SK-N-SH treated with all-trans-retinoic acid at 6 μM for 48 hours (cell line): ENCODE results near the gene MID2.

Source experiments
- ATAC-seq: fragments of 200-7000 bp; cut with Tn5 transposase; 3 replicates; pipeline ENCODE4 v1.9.1; 2020; ENCODE audit warnings: mild to moderate bottlenecking, moderate library complexity
- BACH2 ChIP-seq: fragments of 250-450 bp; sonication (Bioruptor Pico); IDR thresholded peaks from 2 replicates; pipeline ENCODE4 v1.9.0; 2021; ENCODE audit warnings: mild to moderate bottlenecking, borderline replicate concordance
- CSRNP3 ChIP-seq: fragments of 250-450 bp; sonication (Bioruptor Pico); IDR thresholded peaks from 2 replicates; pipeline ENCODE4 v1.5.1; 2021; ENCODE audit warnings: mild to moderate bottlenecking, moderate library complexity
- ESRRG ChIP-seq: fragments of 250-450 bp; sonication (Bioruptor Pico); IDR thresholded peaks from 2 replicates; pipeline ENCODE4 v1.6.1; 2021; ENCODE audit warnings: mild to moderate bottlenecking
- GLIS3 ChIP-seq: fragments of 250-450 bp; sonication (Bioruptor Pico); IDR thresholded peaks from 2 replicates; pipeline ENCODE4 v1.5.0; 2020; ENCODE audit warnings: mild to moderate bottlenecking, moderate library complexity
- ISL1 ChIP-seq: fragments of 250-450 bp; sonication (Bioruptor Pico); IDR thresholded peaks from 2 replicates; pipeline ENCODE4 v2.1.2; 2022; ENCODE audit warnings: mild to moderate bottlenecking, moderate library complexity
- OSR1 ChIP-seq: fragments of 250-450 bp; sonication (Bioruptor Pico); IDR thresholded peaks from 2 replicates; pipeline ENCODE4 v1.8.0; 2022; ENCODE audit warnings: moderate library complexity, mild to moderate bottlenecking, inconsistent platforms
- PATZ1 ChIP-seq: fragments of 250-450 bp; sonication (Bioruptor Pico); IDR thresholded peaks from 2 replicates; pipeline ENCODE4 v1.8.0; 2020; ENCODE audit warnings: mild to moderate bottlenecking, moderate library complexity, borderline replicate concordance
- RARB ChIP-seq: fragments of 250-450 bp; sonication (Bioruptor Pico); IDR thresholded peaks from 2 replicates; pipeline ENCODE4 v1.8.0; 2021; ENCODE audit warnings: mild to moderate bottlenecking, moderate library complexity
- SNAI2 ChIP-seq: fragments of 250-450 bp; sonication (Bioruptor Pico); IDR thresholded peaks from 2 replicates; pipeline ENCODE4 v1.5.0; 2020; ENCODE audit warnings: mild to moderate bottlenecking, moderate library complexity
- TCF4 ChIP-seq: fragments of 250-450 bp; sonication (Bioruptor Pico); IDR thresholded peaks from 2 replicates; pipeline ENCODE4 v1.8.0; 2021; ENCODE audit warnings: mild to moderate bottlenecking, moderate library complexity, borderline replicate concordance
- TOX ChIP-seq: fragments of 250-450 bp; sonication (Bioruptor Pico); IDR thresholded peaks from 2 replicates; pipeline ENCODE4 v1.8.0; 2021; ENCODE audit warnings: mild to moderate bottlenecking, moderate library complexity, borderline replicate concordance
- ZC3H10 ChIP-seq: fragments of 250-450 bp; sonication (Bioruptor Pico); IDR thresholded peaks from 2 replicates; pipeline ENCODE4 v1.5.1; 2021; ENCODE audit warnings: mild to moderate bottlenecking, moderate library complexity
- ZNF565 ChIP-seq: fragments of 450-650 bp; formaldehyde crosslinking; conservative IDR thresholded peaks from 2 replicates; pipeline ENCODE4 v1.5.0; 2020; ENCODE audit warnings: low read depth, mild to moderate bottlenecking, moderate library complexity
- ZNF70 ChIP-seq: fragments of 450-650 bp; formaldehyde crosslinking; IDR thresholded peaks from 2 replicates; pipeline ENCODE4 v1.5.0; 2020; ENCODE audit warnings: mild to moderate bottlenecking, moderate library complexity
- ZNF8 ChIP-seq: fragments of 450-650 bp; formaldehyde crosslinking; IDR thresholded peaks from 2 replicates; pipeline ENCODE4 v1.5.0; 2020; ENCODE audit warnings: mild to moderate bottlenecking, moderate library complexity
- TF ChIP-seq, protein P1 (sequence below): fragments of 250-450 bp; sonication (Bioruptor Pico); IDR thresholded peaks from 2 replicates; pipeline ENCODE4 v1.5.0; 2020; ENCODE audit warnings: mild to moderate bottlenecking, moderate library complexity
- TF ChIP-seq, protein P2 (sequence below): fragments of 250-450 bp; sonication (Bioruptor Pico); IDR thresholded peaks from 2 replicates; pipeline ENCODE4 v1.5.1; 2020; ENCODE audit warnings: low read depth, mild to moderate bottlenecking, moderate library complexity

The MID2 gene

DNA sequence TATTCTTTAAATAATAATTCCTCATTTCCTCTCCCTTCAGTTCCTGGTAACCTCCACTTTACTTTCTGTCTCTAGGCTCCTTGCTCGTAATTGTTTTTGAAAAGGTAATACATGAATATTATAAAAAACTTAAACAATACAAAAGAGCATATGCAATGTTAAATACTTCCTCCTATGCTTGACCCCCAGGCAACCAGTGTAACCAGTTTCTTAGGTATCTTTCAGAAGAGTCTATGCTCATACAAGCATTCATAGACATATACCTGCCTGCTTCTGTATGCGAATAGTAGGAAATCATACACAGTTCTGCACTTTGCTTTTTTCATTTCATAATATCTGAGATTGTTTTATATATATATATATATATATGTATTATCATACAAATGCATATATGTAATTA lies 2.6 kb upstream of the MID2 start:
- TF ChIP-seq ZNF8 (no peak), TCF4 (CRISPR knock-in tag) (no peak), TOX (no peak), OSR1 (CRISPR knock-in tag) (no peak), ZNF70 (no peak), GLIS3 (CRISPR knock-in tag) (no peak), ESRRG (CRISPR knock-in tag) (no peak)
- TF ChIP-seq, protein P1, sequence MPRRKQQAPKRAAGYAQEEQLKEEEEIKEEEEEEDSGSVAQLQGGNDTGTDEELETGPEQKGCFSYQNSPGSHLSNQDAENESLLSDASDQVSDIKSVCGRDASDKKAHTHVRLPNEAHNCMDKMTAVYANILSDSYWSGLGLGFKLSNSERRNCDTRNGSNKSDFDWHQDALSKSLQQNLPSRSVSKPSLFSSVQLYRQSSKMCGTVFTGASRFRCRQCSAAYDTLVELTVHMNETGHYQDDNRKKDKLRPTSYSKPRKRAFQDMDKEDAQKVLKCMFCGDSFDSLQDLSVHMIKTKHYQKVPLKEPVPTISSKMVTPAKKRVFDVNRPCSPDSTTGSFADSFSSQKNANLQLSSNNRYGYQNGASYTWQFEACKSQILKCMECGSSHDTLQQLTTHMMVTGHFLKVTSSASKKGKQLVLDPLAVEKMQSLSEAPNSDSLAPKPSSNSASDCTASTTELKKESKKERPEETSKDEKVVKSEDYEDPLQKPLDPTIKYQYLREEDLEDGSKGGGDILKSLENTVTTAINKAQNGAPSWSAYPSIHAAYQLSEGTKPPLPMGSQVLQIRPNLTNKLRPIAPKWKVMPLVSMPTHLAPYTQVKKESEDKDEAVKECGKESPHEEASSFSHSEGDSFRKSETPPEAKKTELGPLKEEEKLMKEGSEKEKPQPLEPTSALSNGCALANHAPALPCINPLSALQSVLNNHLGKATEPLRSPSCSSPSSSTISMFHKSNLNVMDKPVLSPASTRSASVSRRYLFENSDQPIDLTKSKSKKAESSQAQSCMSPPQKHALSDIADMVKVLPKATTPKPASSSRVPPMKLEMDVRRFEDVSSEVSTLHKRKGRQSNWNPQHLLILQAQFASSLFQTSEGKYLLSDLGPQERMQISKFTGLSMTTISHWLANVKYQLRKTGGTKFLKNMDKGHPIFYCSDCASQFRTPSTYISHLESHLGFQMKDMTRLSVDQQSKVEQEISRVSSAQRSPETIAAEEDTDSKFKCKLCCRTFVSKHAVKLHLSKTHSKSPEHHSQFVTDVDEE (CRISPR knock-in tag), result no peak
- no peak for ATAC-seq

GRCh38 chrX:107823456-107823855 lies 2.2 kb upstream of the MID2 start:
- no peak for TF ChIP-seq TCF4 (CRISPR knock-in tag)
- TF ChIP-seq BACH2, result no peak
- no peak for ATAC-seq

- no peak for TF ChIP-seq CSRNP3 (CRISPR knock-in tag)
- no peak for TF ChIP-seq ZNF565 (CRISPR knock-in tag)
- TF ChIP-seq OSR1 (CRISPR knock-in tag), result no peak
- no peak for TF ChIP-seq PATZ1
- TF ChIP-seq ESRRG (CRISPR knock-in tag), result no peak
- TF ChIP-seq ISL1, result no peak
- ATAC-seq, result peak; percentile 81
Measured at GRCh38 chrX:107826238-107827029, 768 bp downstream of the MID2 start.

DNA sequence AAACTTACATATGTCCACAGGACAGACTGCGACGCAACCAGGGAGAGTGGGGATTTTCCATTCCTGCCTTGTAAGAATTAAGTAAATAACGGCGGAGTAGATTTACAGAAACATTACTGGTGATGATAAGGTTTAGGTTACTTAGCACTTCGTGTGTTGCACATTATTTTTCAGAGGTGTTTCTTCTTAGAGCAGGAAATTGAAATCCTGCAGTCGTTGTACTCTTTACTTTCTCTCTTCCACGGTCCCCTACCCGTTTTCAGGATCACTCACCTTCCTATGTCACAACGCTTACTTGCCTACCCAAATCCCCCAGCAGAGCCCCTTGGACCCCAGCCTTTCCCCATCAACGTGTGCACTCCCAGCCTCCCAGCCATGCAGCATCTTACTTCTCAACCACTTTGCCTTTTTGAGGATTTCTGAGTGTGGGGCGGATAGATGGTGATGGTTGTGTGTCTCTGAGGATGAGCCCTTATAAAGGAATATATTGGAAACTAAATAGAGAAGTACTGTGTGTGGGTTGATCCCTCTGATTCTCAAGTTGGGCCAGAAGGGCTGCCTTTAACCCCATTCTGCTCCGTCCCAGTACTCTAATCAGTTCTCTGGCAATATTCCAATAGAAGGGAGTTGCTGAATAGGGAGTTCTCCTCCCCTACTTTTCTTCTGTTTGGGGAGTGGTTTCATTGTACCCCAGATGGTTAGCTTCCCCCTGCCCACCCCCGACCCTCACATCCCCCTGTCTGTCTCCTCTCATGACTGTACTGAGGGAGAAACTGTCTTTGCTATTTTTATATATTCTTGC lies 1.6 kb downstream of the MID2 start:
- no peak for ATAC-seq
- TF ChIP-seq BACH2, result no peak
- no peak for TF ChIP-seq ZC3H10 (CRISPR knock-in tag)
- no peak for TF ChIP-seq OSR1 (CRISPR knock-in tag)
- no peak for TF ChIP-seq SNAI2 (CRISPR knock-in tag)
- TF ChIP-seq ESRRG (CRISPR knock-in tag), result no peak
- TF ChIP-seq, protein P2, sequence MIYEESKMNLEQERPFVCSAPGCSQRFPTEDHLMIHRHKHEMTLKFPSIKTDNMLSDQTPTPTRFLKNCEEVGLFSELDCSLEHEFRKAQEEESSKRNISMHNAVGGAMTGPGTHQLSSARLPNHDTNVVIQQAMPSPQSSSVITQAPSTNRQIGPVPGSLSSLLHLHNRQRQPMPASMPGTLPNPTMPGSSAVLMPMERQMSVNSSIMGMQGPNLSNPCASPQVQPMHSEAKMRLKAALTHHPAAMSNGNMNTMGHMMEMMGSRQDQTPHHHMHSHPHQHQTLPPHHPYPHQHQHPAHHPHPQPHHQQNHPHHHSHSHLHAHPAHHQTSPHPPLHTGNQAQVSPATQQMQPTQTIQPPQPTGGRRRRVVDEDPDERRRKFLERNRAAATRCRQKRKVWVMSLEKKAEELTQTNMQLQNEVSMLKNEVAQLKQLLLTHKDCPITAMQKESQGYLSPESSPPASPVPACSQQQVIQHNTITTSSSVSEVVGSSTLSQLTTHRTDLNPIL, result no peak
- TF ChIP-seq, all 23 proteins: peak for 0

- no peak for TF ChIP-seq RARB (CRISPR knock-in tag)
- no peak for TF ChIP-seq ZC3H10 (CRISPR knock-in tag)
- TF ChIP-seq ZNF70, result no peak
- ATAC-seq, result no peak
Measured at GRCh38 chrX:107827852-107828251, 2.2 kb downstream of the MID2 start.
